Measurements from ENCODE around the gene SQSTM1.

SQSTM1 gene

DNA sequence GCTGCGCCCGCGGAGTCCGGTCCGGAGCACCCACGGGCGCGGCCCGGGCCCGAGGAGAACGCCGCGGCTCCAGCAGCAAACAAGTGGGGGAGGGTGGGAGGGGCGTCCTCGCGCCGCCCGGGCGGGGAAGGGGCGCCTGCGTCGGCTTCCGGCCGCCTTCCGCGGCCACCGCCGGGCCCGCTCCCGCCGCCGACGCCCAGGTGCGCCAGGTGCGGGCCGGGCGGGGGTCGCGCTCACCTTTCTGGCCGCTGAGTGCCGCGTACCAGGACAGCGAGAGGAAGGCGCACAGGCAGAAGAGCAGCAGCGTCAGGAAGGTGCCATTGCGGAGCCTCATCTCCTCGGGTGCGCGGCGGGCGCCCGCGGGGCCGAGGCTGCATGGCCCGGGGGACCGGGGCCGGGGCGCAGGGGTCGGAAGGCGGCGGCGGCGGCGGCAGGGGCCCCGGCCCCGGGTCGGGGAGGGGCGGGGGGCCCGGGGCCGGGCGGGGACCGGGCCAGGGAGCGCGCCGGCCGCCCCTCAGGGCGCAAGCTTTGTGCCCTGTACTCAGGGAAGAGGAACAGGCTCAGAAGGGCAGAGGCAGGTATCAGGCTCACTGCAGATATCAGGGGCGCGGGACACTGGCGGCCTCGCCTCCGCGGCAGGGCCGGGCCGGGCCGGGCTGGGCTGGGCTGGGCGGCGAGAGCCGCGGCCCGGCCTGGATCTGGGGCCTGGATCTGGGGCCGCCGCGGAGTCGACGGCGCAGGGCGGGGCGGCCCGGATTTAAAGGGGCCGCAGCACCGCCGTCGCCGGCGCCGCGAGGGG is 14.3 kb upstream of the SQSTM1 start, which contains the start of gene MGAT4B:
Gene MGAT4B (minus strand): TSS at position 617 of the 799 bp plus-strand sequence. CDS start 283 bp downstream, at position 334.
- no peak for DNase-seq (ENCODE audit: low read depth in 2 of 2)

DNA sequence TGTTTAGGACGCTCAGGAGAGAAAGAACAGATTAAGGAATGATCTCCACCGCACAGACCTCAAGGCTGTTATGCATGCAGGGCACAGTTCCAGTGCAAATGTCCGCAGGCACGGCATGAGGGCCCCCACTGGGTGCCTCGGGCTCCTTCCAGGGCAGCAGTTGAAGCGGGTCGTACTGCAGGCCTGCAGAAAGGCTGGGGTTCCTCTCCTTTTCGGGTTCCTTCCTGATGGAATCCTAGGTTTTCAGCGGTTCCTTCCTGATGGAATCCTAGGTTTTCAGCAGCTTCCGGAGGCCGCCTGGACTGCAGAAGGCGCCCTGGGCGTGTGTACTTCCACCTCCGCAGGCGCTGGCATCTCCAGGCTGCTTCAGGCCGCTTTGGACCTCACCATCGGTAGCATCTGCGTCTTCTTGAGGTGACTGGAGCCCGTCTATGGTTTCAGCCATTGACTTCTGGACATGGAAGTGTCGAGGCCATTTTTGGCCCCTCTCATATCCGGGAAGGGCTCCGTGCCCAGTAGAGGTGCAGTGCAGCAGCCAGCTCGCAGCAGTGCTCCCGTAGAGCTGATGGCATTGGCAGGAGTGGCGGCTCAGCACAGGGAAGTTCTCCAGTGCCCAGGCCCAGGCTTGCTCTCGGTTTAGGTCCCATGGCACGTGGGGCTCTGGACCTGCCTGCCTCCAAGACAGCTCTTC is 8.4 kb upstream of the SQSTM1 start:
- no peak for DNase-seq (ENCODE audit: low read depth in 2 of 2)

DNA sequence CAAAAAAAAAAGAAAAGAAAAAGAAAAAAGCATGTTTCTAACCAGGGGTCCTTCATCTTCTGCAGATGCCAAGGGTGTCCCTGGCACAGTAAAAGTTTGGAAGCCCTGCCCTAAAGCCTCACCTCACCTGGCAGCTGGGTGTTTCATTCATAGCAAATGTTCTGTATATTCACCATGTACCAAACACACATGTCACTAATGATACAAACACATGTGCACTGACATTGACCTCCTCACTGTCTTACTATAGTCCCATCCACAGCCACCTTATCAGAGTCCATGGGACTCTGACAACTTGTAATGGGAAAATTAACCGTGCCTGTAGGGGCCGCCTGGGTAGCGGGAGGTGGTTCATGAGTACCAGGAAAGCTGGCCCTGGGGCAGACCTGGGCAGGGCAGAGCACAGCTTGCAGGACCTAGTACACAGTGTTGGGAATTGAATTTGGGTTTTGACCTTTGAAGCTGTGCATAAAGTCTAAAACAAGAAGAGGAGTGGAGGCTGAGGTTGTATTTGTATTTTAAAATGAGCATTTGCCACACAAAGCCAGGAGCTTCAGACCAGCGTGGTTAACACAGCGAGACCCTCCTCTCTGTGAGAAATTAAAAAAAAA is 7.6 kb upstream of the SQSTM1 start:
- DNase-seq (ENCODE audit: low read depth in 2 of 2): no peak

DNA sequence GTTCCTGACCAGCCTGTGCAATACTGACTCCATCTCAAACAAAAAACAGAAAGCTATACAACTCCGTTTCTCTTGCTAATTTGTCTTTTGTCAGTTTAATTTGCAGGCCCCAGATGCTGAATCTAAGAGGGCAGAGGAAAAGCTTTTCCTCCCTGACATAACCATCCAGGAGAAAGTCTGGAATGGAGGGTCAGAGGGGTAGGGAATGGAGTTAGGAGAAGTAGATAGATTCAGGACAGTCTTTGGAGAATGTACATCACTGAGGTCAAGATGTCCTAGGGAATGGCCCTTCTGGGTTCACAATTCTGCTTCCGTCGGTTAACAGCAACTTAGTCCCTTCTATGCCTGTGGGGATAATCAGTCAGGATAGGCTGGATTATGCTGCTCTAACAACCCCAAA is 6.6 kb upstream of the SQSTM1 start:
- DNase-seq (ENCODE audit: low read depth in 2 of 2): no peak

DNA sequence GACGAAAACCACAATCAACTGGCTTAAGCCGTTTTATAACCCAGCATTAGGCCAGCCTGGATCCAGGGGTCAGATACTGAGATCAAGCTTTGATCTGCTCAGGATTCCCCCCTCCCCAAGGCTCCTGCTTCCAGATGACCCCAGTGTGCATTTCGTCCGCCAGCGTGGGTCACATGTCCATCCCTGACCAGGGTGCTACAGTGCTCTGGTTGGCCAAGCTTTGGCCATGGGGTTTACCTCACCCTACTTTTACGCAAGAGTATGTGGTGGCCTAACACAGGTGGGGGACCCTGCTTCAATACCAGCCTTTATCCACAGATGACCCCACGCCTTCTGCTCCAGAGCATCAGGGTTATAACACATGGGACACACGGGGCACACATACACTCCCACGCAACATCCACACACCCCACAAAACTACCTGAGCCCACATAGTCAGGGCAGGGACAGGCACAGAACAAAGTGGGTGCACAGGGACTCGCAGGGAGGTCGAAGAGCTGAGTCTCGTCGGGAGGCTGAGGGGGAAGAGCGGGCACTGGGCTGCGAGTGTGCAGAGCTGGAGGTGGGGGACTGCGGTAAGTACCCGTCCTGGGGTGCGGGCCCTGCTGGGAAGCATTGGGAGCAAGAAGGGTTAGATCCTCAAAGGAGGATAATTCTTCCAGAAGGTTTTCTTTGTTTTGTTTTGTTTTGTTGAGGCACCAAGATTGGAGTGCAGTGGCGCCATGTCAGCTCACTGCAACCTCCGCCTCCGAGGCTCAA is 5.0 kb upstream of the SQSTM1 start:
- DNase-seq (ENCODE audit: low read depth in 2 of 2): no peak

DNA sequence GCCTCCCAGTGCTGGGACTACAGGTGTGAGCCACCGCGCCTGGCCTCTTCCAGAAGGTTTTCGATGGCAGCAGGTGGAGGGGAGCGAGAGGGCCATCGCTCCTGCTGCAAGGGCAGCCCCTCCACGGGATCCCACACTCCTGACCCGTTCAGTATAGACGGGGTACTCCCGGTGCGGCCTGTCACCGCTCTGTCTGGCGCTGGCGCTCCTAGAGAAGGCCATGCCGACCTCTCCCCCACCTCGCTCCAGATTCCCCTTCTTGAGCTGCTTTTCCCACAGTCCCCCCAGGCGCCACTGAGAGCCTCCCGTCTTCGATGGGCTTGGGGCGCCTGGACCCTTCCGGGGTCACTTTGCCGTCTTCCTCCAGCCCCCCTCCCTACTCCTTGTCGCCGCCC is 4.3 kb upstream of the SQSTM1 start:
- no peak for DNase-seq (ENCODE audit: low read depth in 2 of 2)

DNA sequence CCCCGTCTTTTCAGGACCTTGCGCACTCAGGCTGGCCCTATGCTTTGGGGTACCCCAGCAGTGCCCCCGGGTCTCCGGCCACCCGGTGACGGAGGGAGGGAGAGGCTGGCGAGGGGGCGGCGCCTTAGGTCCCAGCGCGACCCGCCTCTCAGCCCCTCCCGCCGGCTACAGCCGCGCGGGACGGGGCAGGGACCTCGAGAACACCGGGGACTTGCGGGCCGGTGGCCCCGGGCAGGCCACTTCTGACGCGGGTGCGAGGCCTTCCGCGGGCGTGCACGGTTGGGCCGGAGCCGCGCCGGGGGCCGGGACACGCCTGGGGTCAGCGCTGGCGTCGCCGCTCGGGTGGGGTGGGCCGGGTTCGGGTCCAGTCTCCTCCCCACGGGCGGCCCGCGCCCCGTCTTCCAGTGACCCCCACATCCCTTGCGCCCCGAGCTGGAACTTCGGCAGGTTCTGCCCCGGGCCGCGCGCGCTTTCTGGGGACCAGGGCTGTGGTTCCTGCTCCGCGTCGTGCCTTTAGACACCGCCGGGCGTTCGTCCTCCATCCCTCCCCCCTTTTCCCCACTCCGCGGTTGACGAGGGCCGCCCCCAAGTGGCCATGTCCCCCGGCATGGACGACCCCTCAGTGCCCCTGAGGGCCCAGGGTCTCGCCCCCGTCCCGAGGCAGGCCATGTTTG is 3.8 kb upstream of the SQSTM1 start:
- no peak for DNase-seq (ENCODE audit: low read depth in 2 of 2)

DNA sequence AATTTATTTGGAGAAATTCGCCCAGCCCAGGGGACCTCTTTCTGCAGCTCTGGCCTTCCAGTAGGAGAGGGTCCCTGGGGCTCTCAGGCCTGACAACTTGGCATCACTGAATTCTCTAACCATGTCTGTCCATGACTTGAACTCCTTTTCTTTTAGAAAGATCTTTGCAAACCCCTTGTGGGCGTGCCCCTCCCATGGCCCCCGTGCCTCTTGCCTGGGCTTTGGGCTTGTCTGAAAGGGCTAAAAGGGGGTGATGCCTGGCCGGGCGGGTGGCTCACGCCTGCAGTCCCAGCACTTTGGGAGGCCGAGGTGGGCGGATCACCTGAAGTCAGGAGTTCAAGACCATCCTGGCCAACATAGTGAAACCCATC is 3.2 kb upstream of the SQSTM1 start:
- DNase-seq (ENCODE audit: low read depth in 2 of 2): no peak

DNA sequence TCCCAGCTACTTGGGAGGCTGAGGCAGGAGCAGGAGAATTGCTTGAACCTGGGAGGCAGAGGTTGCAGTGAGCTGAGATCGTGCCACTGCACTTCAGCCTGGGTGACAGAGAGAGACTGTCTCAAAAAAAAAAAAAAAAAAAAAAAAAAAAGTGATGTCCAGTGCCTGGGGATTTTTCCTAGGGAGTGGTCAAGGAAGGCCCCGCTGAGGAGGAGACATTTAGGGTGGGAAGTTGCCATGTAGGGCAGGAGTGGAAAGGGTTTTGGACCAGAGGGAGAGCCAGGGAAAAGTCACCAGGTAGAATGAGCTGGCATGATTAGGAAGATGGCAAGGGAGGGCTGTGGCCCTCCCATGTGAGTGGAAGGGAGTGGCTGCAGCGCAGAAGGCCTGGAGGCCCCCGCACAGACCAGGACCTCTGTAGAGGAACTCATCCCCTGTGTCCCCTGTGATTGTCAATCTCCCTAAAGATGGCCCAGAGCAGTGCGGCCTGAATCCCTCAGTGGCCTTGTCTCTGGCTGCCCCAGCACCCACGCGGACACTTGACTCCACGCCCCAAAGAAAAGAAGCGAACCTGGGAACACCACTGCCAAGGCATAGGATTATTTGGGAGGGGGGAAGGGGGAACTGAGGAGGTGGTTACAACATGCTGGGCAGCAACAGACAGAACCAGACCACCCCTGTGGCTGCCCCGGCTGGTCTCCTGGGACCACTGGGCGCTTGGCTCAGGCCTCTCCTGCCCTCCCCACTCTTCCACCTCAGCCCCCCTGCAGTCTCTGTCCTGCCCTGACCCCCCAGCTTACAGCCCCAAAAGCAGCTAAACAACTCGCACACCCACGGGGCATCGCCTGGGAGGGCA is 2.6 kb upstream of the SQSTM1 start:
- DNase-seq (ENCODE audit: low read depth in 2 of 2): no peak

DNA sequence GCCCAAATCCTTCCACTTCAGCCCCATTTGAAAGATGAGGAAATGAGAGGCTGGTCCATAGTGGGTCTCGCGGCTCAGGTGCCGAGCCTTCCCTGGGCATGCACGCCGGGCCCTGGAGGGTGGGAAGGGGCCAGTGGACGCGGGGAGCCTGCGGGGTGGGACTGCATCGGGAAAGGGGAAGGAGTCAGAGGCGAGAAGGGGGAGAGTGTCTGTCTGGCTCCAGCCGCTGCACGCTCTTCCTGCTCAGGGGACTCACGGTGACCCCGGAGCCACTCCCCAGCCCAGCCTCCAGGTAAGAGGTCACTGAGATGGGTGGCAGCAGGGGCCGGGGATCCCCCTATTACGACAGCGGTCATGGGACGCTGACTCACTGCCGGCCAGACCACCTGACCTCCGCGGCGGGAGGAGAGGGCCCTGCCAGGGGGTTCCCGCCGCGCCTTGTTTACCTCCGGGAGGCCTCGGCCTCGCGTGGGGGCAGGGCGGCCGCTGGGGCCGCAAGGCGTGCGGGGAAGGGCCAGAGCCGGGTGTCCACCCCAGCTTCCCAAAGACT is 1.9 kb upstream of the SQSTM1 start:
- DNase-seq (ENCODE audit: low read depth in 2 of 2): peak; percentile 59 to 64

DNA sequence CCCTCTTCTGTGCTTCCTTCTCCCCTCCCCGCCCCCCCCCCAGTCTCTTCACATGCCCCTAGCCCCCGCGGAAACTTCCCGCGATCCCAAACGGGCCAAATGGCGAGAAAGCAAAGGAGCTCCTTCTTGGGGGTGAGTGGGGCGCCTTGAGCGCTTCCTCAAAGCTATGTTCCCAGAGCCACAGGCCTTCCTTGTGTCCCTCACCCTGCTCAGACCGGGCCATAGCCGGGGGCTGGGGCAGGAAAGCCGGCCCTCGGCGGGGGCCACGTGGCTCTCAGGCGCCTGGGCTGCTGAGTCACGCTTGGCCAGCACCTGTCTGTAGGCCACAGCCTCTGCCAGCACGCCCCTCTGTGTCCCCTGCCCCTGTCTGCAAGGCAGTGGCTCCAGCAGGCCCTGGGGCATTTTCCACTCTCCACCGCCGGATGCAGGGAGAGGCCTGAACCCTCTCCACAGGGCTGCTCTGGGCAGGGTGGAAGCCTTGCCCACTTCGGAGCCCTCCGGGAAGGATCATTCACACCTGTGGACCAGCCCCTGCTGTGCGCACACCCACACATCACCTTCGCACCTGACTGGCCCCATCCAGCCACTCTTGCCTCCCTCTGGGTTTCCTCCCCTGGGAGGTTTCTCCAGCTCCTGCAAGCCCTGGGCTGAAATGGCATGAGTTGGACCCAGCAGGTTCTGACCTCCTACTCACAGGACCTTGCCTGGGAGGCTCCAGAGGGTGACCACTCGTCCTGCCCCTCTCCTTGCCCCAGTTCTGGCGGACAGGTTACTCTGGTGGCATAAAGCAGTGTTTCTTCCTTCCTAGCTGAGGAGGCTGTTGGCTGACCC is 1.2 kb upstream of the SQSTM1 start:
- DNase-seq (ENCODE audit: low read depth in 2 of 2): no peak

DNA sequence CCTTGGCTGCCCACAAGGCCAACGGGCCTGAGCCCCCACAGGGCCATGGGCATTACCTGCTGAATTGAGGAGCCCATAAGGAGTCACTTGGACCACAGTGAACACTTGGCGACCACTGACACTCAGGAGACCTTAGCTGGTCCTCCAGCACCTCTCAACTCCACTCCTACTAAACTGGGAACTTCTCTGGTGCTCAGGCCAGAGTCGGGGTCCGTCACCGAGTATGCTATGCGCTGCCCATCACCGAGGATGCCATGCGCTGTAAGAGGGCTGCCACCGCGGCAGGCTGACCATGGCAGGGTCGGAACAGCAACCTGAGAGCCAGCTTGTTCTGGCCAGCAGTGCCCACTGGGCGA is 600 bp upstream of the SQSTM1 start:
- no peak for DNase-seq (ENCODE audit: low read depth in 2 of 2)

DNA sequence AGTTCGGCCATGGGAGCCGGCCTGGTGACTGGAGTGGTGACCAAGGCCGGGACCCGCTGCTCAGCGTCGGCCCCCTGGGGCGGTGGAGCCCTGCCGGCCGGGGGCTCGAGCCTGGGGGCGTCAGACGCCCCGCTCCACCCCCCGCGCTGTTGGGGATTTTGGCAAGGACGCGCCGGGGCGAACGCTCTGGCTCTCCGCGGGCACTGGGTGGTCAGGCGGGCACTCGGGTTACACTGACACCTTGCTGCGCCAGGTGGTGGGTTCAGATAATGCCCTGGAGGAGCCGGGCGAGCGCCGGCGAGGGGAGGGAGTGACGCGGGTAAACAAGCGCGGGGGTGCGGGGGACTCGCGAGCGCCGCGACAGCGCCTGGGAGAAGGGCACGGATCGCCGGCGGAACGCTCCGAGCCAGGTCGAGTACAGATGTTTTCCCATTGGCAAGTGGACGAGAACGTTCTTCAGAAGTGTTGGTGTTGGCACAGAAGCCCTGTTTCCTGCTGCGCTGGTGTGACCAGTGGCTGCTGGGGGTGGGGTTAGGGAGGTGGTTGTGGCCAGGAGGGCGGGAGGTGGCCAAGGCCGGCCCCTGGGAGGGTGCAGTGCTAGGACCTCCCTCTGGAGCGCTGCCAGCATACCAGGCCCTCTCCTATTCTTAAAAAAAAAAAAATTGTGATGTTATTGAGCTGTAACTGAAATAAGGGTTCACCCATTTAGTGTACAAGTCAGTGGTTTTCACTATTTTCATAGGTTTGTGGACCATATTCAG is 773 bp downstream of the SQSTM1 start:
- DNase-seq (ENCODE audit: low read depth in 2 of 2): peak; percentile 70 to 72

DNA sequence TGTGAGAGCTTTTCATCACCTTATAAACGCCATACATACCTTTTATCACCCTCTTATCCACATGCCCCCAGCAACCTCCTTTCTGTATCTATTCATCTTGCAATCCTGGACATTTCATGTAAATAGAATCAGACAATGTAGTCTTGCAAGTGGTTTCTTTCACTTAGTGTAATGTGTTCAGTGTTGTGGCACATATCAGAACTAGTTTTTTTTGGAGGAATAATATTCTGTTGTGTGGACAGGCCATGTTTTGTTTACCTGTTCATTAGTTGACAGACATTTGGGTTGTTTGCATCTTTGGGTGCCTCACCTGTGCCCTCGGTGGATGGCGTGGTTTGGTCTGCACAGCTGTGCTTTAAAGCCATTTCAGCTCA is 1.3 kb downstream of the SQSTM1 start:
- DNase-seq (ENCODE audit: low read depth in 2 of 2): no peak

DNA sequence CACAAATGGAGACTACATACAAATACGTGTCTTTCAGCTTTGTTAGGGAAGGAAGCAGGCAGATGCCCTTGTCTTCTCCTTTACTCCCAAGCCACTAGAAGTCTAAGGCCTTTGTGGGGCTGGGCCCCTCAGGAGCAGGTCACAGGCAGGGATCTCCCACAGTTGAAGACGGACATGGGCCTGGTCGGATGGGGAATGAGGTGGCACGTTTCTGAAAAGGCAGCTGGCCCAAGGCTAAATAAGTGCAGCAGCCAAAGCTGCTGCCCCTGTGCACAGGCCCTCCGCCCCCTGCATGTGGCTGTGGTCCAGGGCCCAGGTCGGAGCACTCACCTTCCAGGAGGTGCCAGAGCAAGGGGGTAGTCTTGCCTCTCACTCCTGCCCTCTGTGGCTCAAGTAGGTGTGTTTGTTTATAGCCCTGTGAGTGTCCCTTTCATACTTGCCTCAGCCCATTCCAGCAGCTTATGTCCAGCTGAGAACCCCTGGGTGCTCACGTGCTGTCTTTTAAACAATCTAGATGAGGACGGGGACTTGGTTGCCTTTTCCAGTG is 1.8 kb downstream of the SQSTM1 start:
- DNase-seq (ENCODE audit: low read depth in 2 of 2): no peak

DNA sequence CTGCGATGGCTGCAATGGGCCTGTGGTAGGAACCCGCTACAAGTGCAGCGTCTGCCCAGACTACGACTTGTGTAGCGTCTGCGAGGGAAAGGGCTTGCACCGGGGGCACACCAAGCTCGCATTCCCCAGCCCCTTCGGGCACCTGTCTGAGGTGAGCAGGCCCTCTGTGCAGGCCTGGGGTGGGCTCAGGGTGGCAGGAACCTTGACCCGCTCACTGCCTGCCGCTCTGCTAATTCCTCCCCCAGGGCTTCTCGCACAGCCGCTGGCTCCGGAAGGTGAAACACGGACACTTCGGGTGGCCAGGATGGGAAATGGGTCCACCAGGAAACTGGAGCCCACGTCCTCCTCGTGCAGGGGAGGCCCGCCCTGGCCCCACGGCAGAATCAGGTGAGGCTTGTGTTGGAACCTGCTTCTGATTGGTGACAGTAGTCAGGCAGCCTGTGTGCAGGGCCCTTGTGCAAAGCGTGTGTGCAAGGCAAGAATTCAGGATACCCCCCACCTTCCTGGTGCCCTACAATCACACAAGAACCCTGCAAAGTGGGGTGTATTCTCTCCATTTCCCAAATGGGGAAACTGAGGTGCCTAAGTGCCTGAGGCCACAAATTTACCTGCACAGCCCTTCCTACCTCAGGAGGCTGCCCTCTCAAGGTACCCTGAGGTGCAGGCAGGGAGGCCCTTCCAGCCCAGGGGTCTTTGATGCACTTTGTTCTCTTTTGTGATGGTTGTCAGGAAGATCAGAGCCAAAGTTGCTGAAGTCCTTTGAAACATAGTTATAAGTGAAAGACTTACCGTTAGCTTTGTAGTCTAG is 3.4 kb downstream of the SQSTM1 start:
- DNase-seq (ENCODE audit: low read depth in 2 of 2): no peak

DNA sequence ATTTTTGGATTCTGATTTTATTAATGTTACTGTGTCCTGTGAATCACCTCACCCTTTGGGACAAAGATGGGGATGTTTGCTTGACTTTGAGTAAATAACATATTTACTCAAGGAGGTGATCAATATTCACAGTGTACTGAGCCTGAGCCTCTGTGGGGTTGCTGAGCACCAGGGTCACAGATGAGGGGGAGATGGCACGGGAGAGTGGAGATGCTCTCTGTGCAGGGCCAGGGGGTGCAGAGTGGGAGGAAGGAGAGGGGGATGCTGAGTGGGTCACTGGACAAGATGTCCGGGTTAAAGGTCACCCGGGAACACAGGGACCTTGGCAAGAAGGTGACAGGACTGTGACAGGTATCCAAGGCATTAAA is 4.0 kb downstream of the SQSTM1 start:
- no peak for DNase-seq (ENCODE audit: low read depth in 2 of 2)

DNA sequence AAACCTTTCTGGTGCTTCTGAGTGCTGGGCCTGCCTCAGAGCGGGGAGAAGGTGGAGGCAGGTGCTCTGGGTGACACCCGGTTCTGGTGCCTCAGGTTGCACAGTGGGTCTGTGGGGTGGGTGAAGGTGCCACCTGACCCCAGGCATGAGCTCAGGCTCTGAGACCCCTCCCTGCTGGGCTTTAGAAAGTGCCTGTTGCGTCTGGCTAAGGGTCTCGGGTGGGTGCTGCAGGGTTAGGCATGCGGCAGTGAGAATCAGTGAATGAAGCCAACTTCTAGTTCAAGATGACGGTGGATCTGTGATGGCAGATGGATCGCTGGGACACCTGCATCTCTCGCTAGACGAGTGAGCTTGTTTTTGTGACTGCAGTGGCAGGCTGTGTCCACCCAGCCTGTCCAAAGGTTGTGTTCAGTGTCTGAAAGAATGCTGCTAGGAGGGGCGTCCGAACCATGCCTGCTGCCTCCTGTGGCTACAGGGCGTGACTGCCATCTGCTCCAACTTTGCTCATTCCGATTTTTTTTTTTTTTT is 5.0 kb downstream of the SQSTM1 start:
- DNase-seq (ENCODE audit: low read depth in 2 of 2): no peak

Data from fibroblast of skin of left quadriceps (primary cell).